Suprapubic skin (tissue), 4 donors: Measurements from ENCODE around the gene GCSAM. TPM values are rescaled to one million over a fixed set of nuclear protein-coding genes. Genes with fewer than 3 reads are reported as not detected.

Experiments used
- DNase-seq, 2 donors: peaks; one replicate each; pipeline ENCODE4 v3.0.0-alpha.2; 2019; ENCODE audit warnings: low spot score in 2 of 2
- H3K27ac ChIP-seq: fragments of 200-600 bp; sonication (generic); one replicate; pipeline ENCODE4 v1.5.1; 2019
- H3K27me3 ChIP-seq: fragments of 200-600 bp; sonication (generic); one replicate; pipeline ENCODE4 v1.5.1; 2019
- H3K36me3 ChIP-seq: fragments of 200-600 bp; sonication (generic); one replicate; pipeline ENCODE4 v1.5.1; 2019
- H3K4me1 ChIP-seq: fragments of 200-600 bp; sonication (generic); one replicate; pipeline ENCODE4 v1.5.1; 2019
- H3K4me3 ChIP-seq: fragments of 200-600 bp; sonication (generic); one replicate; pipeline ENCODE4 v1.5.1; 2019; ENCODE audit warnings: mild to moderate bottlenecking
- H3K9me3 ChIP-seq: fragments of 200-600 bp; sonication (generic); one replicate; pipeline ENCODE4 v1.5.1; 2019
- CTCF ChIP-seq, 2 donors: fragments of 200-600 bp in 1 of 2; fragments of 450-650 bp in 1 of 2; sonication (generic) in 1 of 2; IDR thresholded peaks; one replicate each; pipeline ENCODE4 v1.5.1; 2016 to 2019; ENCODE audit warnings: antibody characterized with exemption in 2 of 2, mild to moderate bottlenecking in 1 of 2, moderate library complexity in 1 of 2
- EP300 ChIP-seq: sonication (generic); formaldehyde crosslinking; IDR thresholded peaks from one replicate; pipeline ENCODE4 v1.6.1; 2017; ENCODE audit warnings: antibody characterized with exemption
- POLR2A ChIP-seq, 2 donors: fragments of 450-650 bp; IDR thresholded peaks; one replicate each; pipeline ENCODE4 v1.6.1; 2017; ENCODE audit warnings: antibody characterized with exemption in 2 of 2, mild to moderate bottlenecking in 2 of 2, moderate library complexity in 2 of 2
- POLR2AphosphoS5 ChIP-seq, 3 donors: sonication (generic); formaldehyde crosslinking; IDR thresholded peaks; one replicate each; pipeline ENCODE4 v1.6.1; 2017; ENCODE audit warnings: antibody characterized with exemption in 3 of 3
- WGBS: methylation state at CpG from one replicate; pipeline ENCODE4 v1.1.5; 2018; 5-methylcytosine and 5-hydroxymethylcytosine counted together
- total RNA-seq, 4 donors: library from RNA; depleted of rRNA; stranded (reverse); fragments of >200 nt; gene quantifications; one replicate each; pipeline ENCODE4 v1.1.0, GENCODE V29; 2016

The GCSAM gene
- total RNA-seq, 4 donors from 2014 or later: 0.62 to 1.4 (median 1.3) TPM

DNA sequence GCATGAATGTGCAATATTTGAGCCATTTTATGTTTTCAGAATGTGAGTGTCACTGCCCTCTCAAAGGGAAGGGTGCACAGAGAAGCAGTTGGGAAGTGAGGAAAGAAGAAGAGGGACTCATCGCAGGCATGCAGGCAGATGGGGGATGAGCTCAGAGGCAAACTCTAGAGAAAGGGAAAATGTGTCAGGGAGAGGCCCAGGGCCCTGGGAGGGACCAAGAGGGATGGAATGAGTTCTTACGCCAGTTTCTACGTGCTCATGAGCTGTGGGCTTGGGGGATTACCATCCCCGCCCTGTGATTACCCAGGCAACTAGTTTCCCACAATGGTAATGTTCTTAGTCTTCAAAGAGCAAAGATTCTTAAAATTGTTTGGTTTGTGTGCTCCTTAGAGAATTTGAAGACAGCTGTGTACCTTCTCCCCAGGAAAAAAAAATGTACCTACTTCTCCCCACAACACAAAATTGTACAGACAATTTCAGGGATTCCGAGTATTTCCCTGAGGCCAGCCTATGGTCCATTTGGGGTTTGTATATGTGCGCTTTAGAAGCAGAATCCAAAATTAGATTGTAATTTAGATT lies 17.8 kb downstream of the GCSAM start:
- Histone ChIP-seq H3K4me1 (peaks cover 4% of the 10 kb centered on the region), H3K27me3 (no peaks in the 10 kb centered on the region), H3K9me3 (no peaks in the 10 kb centered on the region), H3K36me3 (no peaks in the 10 kb centered on the region), H3K27ac (no peak overlapping the region), H3K4me3 (no peak overlapping the region)
- DNase-seq: no peak
- TF ChIP-seq EP300: no peak
- no peak for TF ChIP-seq POLR2AphosphoS5 (IDR thresholded peaks at IDR 0.05)
- no peak for TF ChIP-seq POLR2A (IDR thresholded peaks at IDR 0.05)
- no peak for TF ChIP-seq CTCF (IDR thresholded peaks at IDR 0.05)
- 81% methylated on average over 6 of the region's 6 CpGs for WGBS

GRCh38 chr3:112114576-112115160 lies 18.4 kb downstream of the GCSAM start:
- no peak for TF ChIP-seq EP300
- TF ChIP-seq POLR2AphosphoS5 (IDR thresholded peaks at IDR 0.05): no peak
- TF ChIP-seq CTCF (IDR thresholded peaks at IDR 0.05): no peak
- no peak for TF ChIP-seq POLR2A (IDR thresholded peaks at IDR 0.05)
- H3K4me1 ChIP-seq: peaks cover 4% of the 10 kb centered on the region
- WGBS: 96% methylated on average over 6 of the region's 6 CpGs
- H3K27ac ChIP-seq: no peak overlapping the region
- H3K4me3 ChIP-seq: no peak overlapping the region
- no peaks in the 10 kb centered on the region for H3K36me3 ChIP-seq
- no peak for DNase-seq
- H3K9me3 ChIP-seq: no peaks in the 10 kb centered on the region
- H3K27me3 ChIP-seq: no peaks in the 10 kb centered on the region

GRCh38 chr3:112111785-112112402 lies 21.2 kb downstream of the GCSAM start:
- no peaks in the 10 kb centered on the region for H3K36me3 ChIP-seq
- 23% methylated on average over 3 of the region's 3 CpGs for WGBS
- H3K4me1 ChIP-seq: peaks cover 4% of the 10 kb centered on the region
- H3K9me3 ChIP-seq: no peaks in the 10 kb centered on the region
- H3K27me3 ChIP-seq: no peaks in the 10 kb centered on the region
- peak; percentile 11 to 59 for TF ChIP-seq CTCF (IDR thresholded peaks at IDR 0.05)
- TF ChIP-seq POLR2A (IDR thresholded peaks at IDR 0.05): no peak
- TF ChIP-seq POLR2AphosphoS5 (IDR thresholded peaks at IDR 0.05): no peak
- TF ChIP-seq EP300: no peak
- no peak overlapping the region for H3K27ac ChIP-seq
- no peak overlapping the region for H3K4me3 ChIP-seq
- no peak for DNase-seq

GRCh38 chr3:112109322-112109721 lies 23.7 kb downstream of the GCSAM start:
- WGBS: 58% methylated on average over 5 of the region's 5 CpGs
- Histone ChIP-seq H3K4me3 (no peak overlapping the region), H3K36me3 (no peaks in the 10 kb centered on the region), H3K27me3 (no peaks in the 10 kb centered on the region), H3K9me3 (no peaks in the 10 kb centered on the region), H3K4me1 (peaks cover 4% of the 10 kb centered on the region), H3K27ac (no peak overlapping the region)
- no peak for DNase-seq
- TF ChIP-seq POLR2A (IDR thresholded peaks at IDR 0.05) (no peak), POLR2AphosphoS5 (IDR thresholded peaks at IDR 0.05) (no peak), CTCF (IDR thresholded peaks at IDR 0.05) (no peak), EP300 (no peak)

DNA sequence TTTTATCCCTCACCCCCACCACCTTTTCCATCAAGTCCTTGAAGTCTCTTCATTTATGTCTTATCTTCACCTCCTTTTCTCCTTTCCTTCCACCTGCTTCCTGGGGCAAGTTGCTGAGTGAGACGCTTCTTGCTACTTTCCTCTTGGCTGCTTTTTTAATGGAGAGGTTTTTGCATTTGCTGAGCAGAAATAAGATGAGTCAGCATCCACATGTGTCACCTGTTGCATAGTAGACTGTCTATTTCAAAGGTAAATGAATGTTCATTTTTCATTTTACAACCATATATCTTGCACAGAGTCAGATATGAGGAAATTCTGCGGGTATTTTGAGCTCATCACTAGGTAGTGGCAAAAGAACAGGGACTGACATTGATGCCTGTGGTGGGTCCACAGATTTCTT lies 28.3 kb downstream of the GCSAM start:
- Histone ChIP-seq H3K4me3 (no peak overlapping the region), H3K27me3 (no peaks in the 10 kb centered on the region), H3K36me3 (no peaks in the 10 kb centered on the region), H3K4me1 (peaks cover 4% of the 10 kb centered on the region), H3K27ac (no peak overlapping the region), H3K9me3 (no peaks in the 10 kb centered on the region)
- 93% methylated on average over 2 of the region's 2 CpGs for WGBS
- TF ChIP-seq EP300 (no peak), POLR2A (IDR thresholded peaks at IDR 0.05) (no peak), CTCF (IDR thresholded peaks at IDR 0.05) (no peak), POLR2AphosphoS5 (IDR thresholded peaks at IDR 0.05) (no peak)
- DNase-seq: no peak
